ENCODE measurements around the gene NCAM1. TPM values are rescaled to one million over a fixed set of nuclear protein-coding genes. Genes with fewer than 3 reads are reported as not detected.

NCAM1 gene
- total and polyA plus RNA-seq, 2 donors (not counting 3 experiments of a cell fraction or from before 2014, with no cell fraction given): 0.03 TPM; not detected in 1

DNA sequence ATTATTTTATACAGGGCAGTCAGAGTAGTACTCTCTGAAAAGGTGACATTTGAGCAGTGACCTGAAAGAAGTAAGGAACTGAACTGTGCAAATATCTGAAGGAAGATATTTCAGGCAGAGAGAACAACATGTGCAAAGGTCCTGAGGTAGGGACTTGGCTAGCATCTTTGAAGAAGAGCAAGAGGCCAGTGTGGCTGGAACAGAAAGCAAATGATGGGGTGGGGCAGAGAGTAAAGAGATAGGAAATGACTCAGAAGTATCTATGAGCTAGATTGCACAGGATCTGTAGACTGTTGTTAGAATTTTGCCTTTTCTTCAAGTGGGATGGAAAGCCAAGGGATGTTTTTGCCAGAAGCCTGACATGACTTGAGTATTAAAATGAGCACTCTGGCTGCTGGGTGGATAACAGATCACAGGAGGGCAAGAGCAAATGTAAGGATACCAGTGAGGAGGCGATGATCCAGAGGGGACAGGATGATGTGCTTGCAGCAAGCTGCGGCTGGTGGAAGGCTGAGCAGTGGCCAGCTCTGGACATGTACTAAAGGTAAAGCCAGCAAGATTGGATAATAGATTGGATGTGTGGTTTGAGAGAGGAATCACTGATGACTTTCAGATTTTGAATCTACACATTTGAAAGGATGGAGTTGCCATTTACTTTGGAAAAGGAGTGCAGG lies 320.0 kb downstream of the NCAM1 start:
- Histone ChIP-seq H3K27ac (ENCODE audit: insufficient read depth, low read depth, low read length) (no peak overlapping the region), H4K20me1 (replicated peaks; ENCODE audit: control insufficient read depth, extremely low read depth, insufficient read depth, low read length) (no peaks in the 10 kb centered on the region), H2AFZ (ENCODE audit: low read depth, low read length) (no peak overlapping the region), H3K9ac (replicated peaks; ENCODE audit: extremely low read depth, insufficient read depth, low read length) (no peak overlapping the region), H3K79me2 (ENCODE audit: control insufficient read depth, insufficient read depth, low read length) (no peaks in the 10 kb centered on the region), H3K4me2 (ENCODE audit: insufficient read depth, low read length) (no peak overlapping the region), H3K36me3 (ENCODE audit: control insufficient read depth in 2 of 2, extremely low read depth in 1 of 2, insufficient read depth in 2 of 2, low read length in 2 of 2) (no peaks in the 10 kb centered on the region), H3K9me3 (replicated peaks; ENCODE audit: control insufficient read depth, insufficient read depth, low read length) (no peaks in the 10 kb centered on the region), H3K4me1 (ENCODE audit: control insufficient read depth, extremely low read depth, insufficient read depth, low read length) (no peaks in the 10 kb centered on the region), H3K9me1 (replicated peaks; ENCODE audit: control insufficient read depth, extremely low read depth, insufficient read depth, low read length) (no peaks in the 10 kb centered on the region), H3K4me3 (replicated peaks in 1 of 3; ENCODE audit: insufficient read depth in 1 of 3, low read depth in 1 of 3, low read length in 3 of 3) (no peak overlapping the region), H3K27me3 (ENCODE audit: control insufficient read depth in 2 of 2, insufficient read depth in 2 of 2, low read length in 2 of 2) (no peaks in the 10 kb centered on the region)
- dilution Hi-C loops (cut with MboI; ENCODE audit: extremely low pct_ligation_motif_present, low sequenced_read_pairs) (no loop called here), intact Hi-C loops (cut with micrococcal nuclease) (no loop called here)
- ChIA-PET CTCF (interaction anchor here (2.3 kb wide), 1 partner anchor 693 kb away, joined by 10 read pairs; no protein-coding TSS in a partner anchor), POLR2A (no interaction called here)
- DNase-seq (ENCODE audit: low read depth, low spot score) (no peak), FAIRE-seq (no peak)
- BruUV-seq (replicated peaks): no TSS peak
- TF ChIP-seq, protein P1, sequence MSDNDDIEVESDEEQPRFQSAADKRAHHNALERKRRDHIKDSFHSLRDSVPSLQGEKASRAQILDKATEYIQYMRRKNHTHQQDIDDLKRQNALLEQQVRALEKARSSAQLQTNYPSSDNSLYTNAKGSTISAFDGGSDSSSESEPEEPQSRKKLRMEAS (IDR thresholded peaks at IDR 0.05; ENCODE audit: insufficient read depth, insufficient read length): no peak
- TF ChIP-seq JUN (IDR thresholded peaks at IDR 0.05; ENCODE audit: borderline replicate concordance, insufficient read depth, insufficient read length, low read depth) (no peak), MYC (IDR thresholded peaks at IDR 0.05; ENCODE audit: low read depth, low read length) (no peak), EZH2 (IDR thresholded peaks at IDR 0.05; ENCODE audit: borderline replicate concordance, low read depth, low read length, severe bottlenecking) (no peak), POLR2A (IDR thresholded peaks at IDR 0.05; ENCODE audit: low read depth, low read length) (no peak), FOS (IDR thresholded peaks at IDR 0.05; ENCODE audit: borderline replicate concordance, insufficient read depth, low read length) (no peak), POLR2AphosphoS5 (IDR thresholded peaks at IDR 0.05; ENCODE audit: insufficient read depth, low read depth, low read length) (no peak), GATA2 (IDR thresholded peaks at IDR 0.05; ENCODE audit: insufficient read depth, insufficient read length, low read depth, low read length) (no peak)
- TF ChIP-seq, protein P2, sequence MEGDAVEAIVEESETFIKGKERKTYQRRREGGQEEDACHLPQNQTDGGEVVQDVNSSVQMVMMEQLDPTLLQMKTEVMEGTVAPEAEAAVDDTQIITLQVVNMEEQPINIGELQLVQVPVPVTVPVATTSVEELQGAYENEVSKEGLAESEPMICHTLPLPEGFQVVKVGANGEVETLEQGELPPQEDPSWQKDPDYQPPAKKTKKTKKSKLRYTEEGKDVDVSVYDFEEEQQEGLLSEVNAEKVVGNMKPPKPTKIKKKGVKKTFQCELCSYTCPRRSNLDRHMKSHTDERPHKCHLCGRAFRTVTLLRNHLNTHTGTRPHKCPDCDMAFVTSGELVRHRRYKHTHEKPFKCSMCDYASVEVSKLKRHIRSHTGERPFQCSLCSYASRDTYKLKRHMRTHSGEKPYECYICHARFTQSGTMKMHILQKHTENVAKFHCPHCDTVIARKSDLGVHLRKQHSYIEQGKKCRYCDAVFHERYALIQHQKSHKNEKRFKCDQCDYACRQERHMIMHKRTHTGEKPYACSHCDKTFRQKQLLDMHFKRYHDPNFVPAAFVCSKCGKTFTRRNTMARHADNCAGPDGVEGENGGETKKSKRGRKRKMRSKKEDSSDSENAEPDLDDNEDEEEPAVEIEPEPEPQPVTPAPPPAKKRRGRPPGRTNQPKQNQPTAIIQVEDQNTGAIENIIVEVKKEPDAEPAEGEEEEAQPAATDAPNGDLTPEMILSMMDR (IDR thresholded peaks at IDR 0.05; ENCODE audit: extremely low read depth in 1 of 2, insufficient read depth in 1 of 2, low read depth in 1 of 2, low read length in 2 of 2): no peak

Measured in endothelial cell of umbilical vein (primary cell).